WTC11 (cell line): Measurements from ENCODE around the gene FRMD4A. TPM values are rescaled to one million over a fixed set of nuclear protein-coding genes. Genes with fewer than 3 reads are reported as not detected.

Source experiments
- ATAC-seq: fragments of 200-7000 bp; cut with Tn5 transposase; 2 replicates; pipeline ENCODE4 v1.10.0; 2021; ENCODE audit warnings: mild to moderate bottlenecking, moderate library complexity
- CTCF ChIA-PET: fragments of 300-600 bp; sonication (Branson Sonifier 250); formaldehyde crosslinking; loops from one replicate; lab custom pipeline; 2021; ENCODE audit warnings: antibody characterized with exemption; lab: Charles Lee
- POLR2A ChIA-PET: fragments of 350-600 bp; sonication (Branson Sonifier 250); formaldehyde crosslinking; loops from one replicate; lab custom pipeline; 2021; ENCODE audit warnings: antibody characterized with exemption; lab: Charles Lee
- DNase-seq: peaks from one replicate; pipeline ENCODE4 v3.0.0; 2021; ENCODE audit warnings: low spot score
- H3K27ac Mint-ChIP-seq: 2 replicates; pipeline ENCODE4 v1.8.0; 2021; ENCODE audit warnings: mixed read lengths
- H3K27me3 Mint-ChIP-seq: 2 replicates; pipeline ENCODE4 v1.8.0; 2021; ENCODE audit warnings: low read depth, mild to moderate bottlenecking, moderate library complexity, mixed read lengths
- H3K36me3 Mint-ChIP-seq: 2 replicates; pipeline ENCODE4 v1.8.0; 2021; ENCODE audit warnings: mixed read lengths
- H3K4me1 Mint-ChIP-seq: 2 replicates; pipeline ENCODE4 v1.8.0; 2022; ENCODE audit warnings: mixed read lengths
- H3K4me3 Mint-ChIP-seq: 2 replicates; pipeline ENCODE4 v1.8.0; 2021; ENCODE audit warnings: mild to moderate bottlenecking, moderate library complexity, mixed read lengths
- H3K9me3 Mint-ChIP-seq: 2 replicates; pipeline ENCODE4 v1.8.0; 2021; ENCODE audit warnings: mixed read lengths
- AFF4 ChIP-seq: sonication (generic); formaldehyde crosslinking; IDR thresholded peaks from 2 replicates; pipeline ENCODE4 v1.8.1; 2023; ENCODE audit warnings: mild to moderate bottlenecking, missing genetic modification reagents, borderline replicate concordance
- ATF1 ChIP-seq: sonication (generic); formaldehyde crosslinking; IDR thresholded peaks from 2 replicates; pipeline ENCODE4 v1.8.1; 2023; ENCODE audit warnings: mild to moderate bottlenecking, moderate library complexity, missing genetic modification reagents
- ATF6 ChIP-seq: sonication (generic); formaldehyde crosslinking; IDR thresholded peaks from 2 replicates; pipeline ENCODE4 v1.8.1; 2023; ENCODE audit warnings: mild to moderate bottlenecking, missing genetic modification reagents
- CDX4 ChIP-seq: fragments of 250-450 bp; sonication (Bioruptor Pico); IDR thresholded peaks from 2 replicates; pipeline ENCODE4 v1.9.0; 2021; ENCODE audit warnings: moderate library complexity, mild to moderate bottlenecking, inconsistent platforms, borderline replicate concordance
- FOXJ3 ChIP-seq: sonication (generic); formaldehyde crosslinking; IDR thresholded peaks from 2 replicates; pipeline ENCODE4 v1.9.0; 2021; ENCODE audit warnings: missing genetic modification reagents, mild to moderate bottlenecking, borderline replicate concordance
- FOXK1 ChIP-seq: sonication (generic); formaldehyde crosslinking; IDR thresholded peaks from 2 replicates; pipeline ENCODE4 v1.8.0; 2022; ENCODE audit warnings: mild to moderate bottlenecking, moderate library complexity, missing genetic modification reagents
- FOXP1 ChIP-seq: sonication (generic); formaldehyde crosslinking; IDR thresholded peaks from 2 replicates; pipeline ENCODE4 v1.8.0; 2022; ENCODE audit warnings: missing genetic modification reagents, mild to moderate bottlenecking, moderate library complexity, borderline replicate concordance
- GABPB1 ChIP-seq: sonication (generic); formaldehyde crosslinking; IDR thresholded peaks from 2 replicates; pipeline ENCODE4 v1.8.1; 2023; ENCODE audit warnings: mild to moderate bottlenecking, missing genetic modification reagents
- IRF2 ChIP-seq: sonication (generic); formaldehyde crosslinking; IDR thresholded peaks from 2 replicates; pipeline ENCODE4 v1.8.0; 2022; ENCODE audit warnings: low read depth, missing genetic modification reagents, borderline replicate concordance
- JAZF1 ChIP-seq: fragments of 250-450 bp; sonication (Bioruptor Pico); IDR thresholded peaks from 2 replicates; pipeline ENCODE4 v1.9.0; 2021; ENCODE audit warnings: moderate library complexity, mild to moderate bottlenecking, inconsistent platforms
- MAX ChIP-seq: sonication (generic); formaldehyde crosslinking; IDR thresholded peaks from 2 replicates; pipeline ENCODE4 v1.8.0; 2022; ENCODE audit warnings: mild to moderate bottlenecking, missing genetic modification reagents
- MXD4 ChIP-seq: fragments of 250-450 bp; sonication (Bioruptor Pico); IDR thresholded peaks from 2 replicates; pipeline ENCODE4 v1.8.0; 2021; ENCODE audit warnings: mild to moderate bottlenecking, moderate library complexity, borderline replicate concordance
- NR1H2 ChIP-seq: sonication (generic); formaldehyde crosslinking; IDR thresholded peaks from 2 replicates; pipeline ENCODE4 v1.9.0; 2021; ENCODE audit warnings: mild to moderate bottlenecking, moderate library complexity, missing genetic modification reagents
- NR2C2 ChIP-seq: sonication (generic); formaldehyde crosslinking; IDR thresholded peaks from 2 replicates; pipeline ENCODE4 v1.8.0; 2022; ENCODE audit warnings: mild to moderate bottlenecking, missing genetic modification reagents
- PREB ChIP-seq: sonication (generic); formaldehyde crosslinking; IDR thresholded peaks from 2 replicates; pipeline ENCODE4 v1.8.1; 2022; ENCODE audit warnings: mild to moderate bottlenecking, missing genetic modification reagents, moderate library complexity, borderline replicate concordance
- TEAD1 ChIP-seq: sonication (generic); formaldehyde crosslinking; IDR thresholded peaks from 2 replicates; pipeline ENCODE4 v1.8.0; 2022; ENCODE audit warnings: mild to moderate bottlenecking, missing genetic modification reagents
- ZNF121 ChIP-seq: sonication (generic); formaldehyde crosslinking; IDR thresholded peaks from 2 replicates; pipeline ENCODE4 v1.8.0; 2023; ENCODE audit warnings: missing genetic modification reagents
- ZNF232 ChIP-seq: sonication (generic); formaldehyde crosslinking; IDR thresholded peaks from 2 replicates; pipeline ENCODE4 v1.8.0; 2022; ENCODE audit warnings: mild to moderate bottlenecking, missing genetic modification reagents
- total RNA-seq: library from RNA; stranded (reverse); gene quantifications from 3 replicates; pipeline ENCODE4 v1.2.3, GENCODE V29; 2021

The FRMD4A gene
- total RNA-seq, 1 experiment from 2014 or later = 35.5 TPM

- ATAC-seq (no peak), DNase-seq (no peak)
- TF ChIP-seq ZNF121 (CRISPR knock-in tag) (peak; percentile 85), AFF4 (CRISPR knock-in tag) (no peak)
- CTCF ChIA-PET = no interaction called here
- Mint-ChIP-seq H3K27me3 (no peaks in the 10 kb centered on the region), H3K4me3 (no peak overlapping the region), H3K9me3 (peaks cover 5% of the 10 kb centered on the region), H3K27ac (no peak overlapping the region), H3K36me3 (peaks cover 8% of the 10 kb centered on the region), H3K4me1 (peaks cover 14% of the 10 kb centered on the region)
- POLR2A ChIA-PET = no interaction called here
These were observed 559.8 kb downstream of the FRMD4A start for GRCh38 chr10:13770760-13771493.

- POLR2A ChIA-PET = no interaction called here
- H3K4me1 Mint-ChIP-seq = peaks cover 14% of the 10 kb centered on the region
- no peak overlapping the region for H3K4me3 Mint-ChIP-seq
- H3K9me3 Mint-ChIP-seq = no peaks in the 10 kb centered on the region
- H3K36me3 Mint-ChIP-seq = peaks cover 2% of the 10 kb centered on the region; the same call in 1 of the 2 replicates
- DNase-seq = no peak
- CTCF ChIA-PET = no interaction called here
- no peak overlapping the region for H3K27ac Mint-ChIP-seq
- no peaks in the 10 kb centered on the region for H3K27me3 Mint-ChIP-seq
- ATAC-seq = no peak
- TF ChIP-seq ATF1 (CRISPR knock-in tag) (no peak), JAZF1 (no peak), PREB (CRISPR knock-in tag) (no peak), MAX (no peak), ATF6 (CRISPR knock-in tag) (no peak), AFF4 (CRISPR knock-in tag) (no peak), FOXP1 (CRISPR knock-in tag) (no peak), TEAD1 (CRISPR knock-in tag) (no peak), CDX4 (CRISPR knock-in tag) (no peak), GABPB1 (CRISPR knock-in tag) (no peak), NR2C2 (no peak), MXD4 (CRISPR knock-in tag) (no peak), FOXJ3 (CRISPR knock-in tag) (no peak), ZNF232 (CRISPR knock-in tag) (no peak), FOXK1 (CRISPR knock-in tag) (no peak), NR1H2 (CRISPR knock-in tag) (no peak), IRF2 (CRISPR knock-in tag) (no peak)
These were observed 560.8 kb downstream of the FRMD4A start for GRCh38 chr10:13769946-13770345.
